Parathyroid adenoma (tissue), 2 donors: ENCODE data around the gene ABI3BP.

Experiments
- H2AFZ ChIP-seq: fragments of 300-600 bp; sonication (generic); one replicate; pipeline ENCODE4 v1.7.0; 2017; ENCODE audit warnings: antibody characterized with exemption, mild to moderate bottlenecking
- H3K27ac ChIP-seq: fragments of 300-600 bp; sonication (generic); one replicate; pipeline ENCODE4 v1.7.0; 2017
- H3K27me3 ChIP-seq: fragments of 300-600 bp; sonication (generic); one replicate; pipeline ENCODE4 v1.7.0; 2017; ENCODE audit warnings: low read length; ENCODE audit not compliant: control insufficient read depth, insufficient read depth
- H3K36me3 ChIP-seq: fragments of 300-600 bp; sonication (generic); one replicate; pipeline ENCODE4 v1.7.0; 2017; ENCODE audit warnings: low read length; ENCODE audit not compliant: control insufficient read depth, insufficient read depth
- H3K4me1 ChIP-seq: fragments of 300-600 bp; sonication (generic); one replicate; pipeline ENCODE4 v1.7.0; 2017; ENCODE audit warnings: control low read depth
- H3K4me2 ChIP-seq: fragments of 300-600 bp; sonication (generic); one replicate; pipeline ENCODE4 v1.7.0; 2017; ENCODE audit warnings: low read length
- H3K4me3 ChIP-seq: fragments of 300-600 bp; sonication (generic); one replicate; pipeline ENCODE4 v1.7.0; 2017; ENCODE audit warnings: low read depth, low read length
- H3K79me2 ChIP-seq: fragments of 300-600 bp; sonication (generic); one replicate; pipeline ENCODE4 v1.7.0; 2017; ENCODE audit warnings: control low read depth
- H3K9ac ChIP-seq: fragments of 300-600 bp; sonication (generic); one replicate; pipeline ENCODE4 v1.7.0; 2017; ENCODE audit warnings: mild to moderate bottlenecking
- H3K9me3 ChIP-seq: fragments of 300-600 bp; sonication (generic); one replicate; pipeline ENCODE4 v1.7.0; 2017; ENCODE audit warnings: low read length; ENCODE audit not compliant: control insufficient read depth
- TF ChIP-seq, protein P1 (sequence below): fragments of 300-600 bp; sonication (generic); IDR thresholded peaks from one replicate; pipeline ENCODE4 v1.7.0; 2017; ENCODE audit warnings: antibody characterized with exemption, mild to moderate bottlenecking
- donor health status: primary hyperparathyroidism.

ABI3BP gene

DNA sequence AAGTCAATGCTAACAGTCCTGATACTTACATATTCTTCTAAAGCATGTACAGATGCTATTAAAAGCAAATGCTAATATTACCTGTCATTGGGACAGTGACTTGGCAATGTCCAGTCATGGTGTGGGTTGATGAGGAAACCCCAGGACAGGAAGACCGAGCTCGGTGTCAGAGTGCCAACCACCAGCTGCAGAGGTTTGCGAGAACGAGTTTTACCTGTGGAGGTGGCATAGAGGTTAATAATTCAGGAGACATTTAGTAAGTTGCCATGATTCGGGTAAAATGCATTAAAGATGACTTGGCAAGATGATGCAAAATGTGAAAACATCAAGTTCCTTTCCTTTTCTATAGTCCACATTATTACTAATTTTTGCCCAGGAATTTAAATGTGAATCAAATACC is 94.5 kb downstream of the ABI3BP start:
- H3K9me3 ChIP-seq = no peaks in the 10 kb centered on the region
- no peak overlapping the region for H3K4me2 ChIP-seq
- H3K79me2 ChIP-seq = no peaks in the 10 kb centered on the region
- H3K4me1 ChIP-seq = no peaks in the 10 kb centered on the region
- no peak overlapping the region for H3K4me3 ChIP-seq
- H3K9ac ChIP-seq = no peak overlapping the region
- no peak overlapping the region for H2AFZ ChIP-seq
- no peaks in the 10 kb centered on the region for H3K36me3 ChIP-seq
- TF ChIP-seq, protein P1, sequence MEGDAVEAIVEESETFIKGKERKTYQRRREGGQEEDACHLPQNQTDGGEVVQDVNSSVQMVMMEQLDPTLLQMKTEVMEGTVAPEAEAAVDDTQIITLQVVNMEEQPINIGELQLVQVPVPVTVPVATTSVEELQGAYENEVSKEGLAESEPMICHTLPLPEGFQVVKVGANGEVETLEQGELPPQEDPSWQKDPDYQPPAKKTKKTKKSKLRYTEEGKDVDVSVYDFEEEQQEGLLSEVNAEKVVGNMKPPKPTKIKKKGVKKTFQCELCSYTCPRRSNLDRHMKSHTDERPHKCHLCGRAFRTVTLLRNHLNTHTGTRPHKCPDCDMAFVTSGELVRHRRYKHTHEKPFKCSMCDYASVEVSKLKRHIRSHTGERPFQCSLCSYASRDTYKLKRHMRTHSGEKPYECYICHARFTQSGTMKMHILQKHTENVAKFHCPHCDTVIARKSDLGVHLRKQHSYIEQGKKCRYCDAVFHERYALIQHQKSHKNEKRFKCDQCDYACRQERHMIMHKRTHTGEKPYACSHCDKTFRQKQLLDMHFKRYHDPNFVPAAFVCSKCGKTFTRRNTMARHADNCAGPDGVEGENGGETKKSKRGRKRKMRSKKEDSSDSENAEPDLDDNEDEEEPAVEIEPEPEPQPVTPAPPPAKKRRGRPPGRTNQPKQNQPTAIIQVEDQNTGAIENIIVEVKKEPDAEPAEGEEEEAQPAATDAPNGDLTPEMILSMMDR = no peak
- H3K27ac ChIP-seq = no peak overlapping the region
- H3K27me3 ChIP-seq = no peaks in the 10 kb centered on the region

DNA sequence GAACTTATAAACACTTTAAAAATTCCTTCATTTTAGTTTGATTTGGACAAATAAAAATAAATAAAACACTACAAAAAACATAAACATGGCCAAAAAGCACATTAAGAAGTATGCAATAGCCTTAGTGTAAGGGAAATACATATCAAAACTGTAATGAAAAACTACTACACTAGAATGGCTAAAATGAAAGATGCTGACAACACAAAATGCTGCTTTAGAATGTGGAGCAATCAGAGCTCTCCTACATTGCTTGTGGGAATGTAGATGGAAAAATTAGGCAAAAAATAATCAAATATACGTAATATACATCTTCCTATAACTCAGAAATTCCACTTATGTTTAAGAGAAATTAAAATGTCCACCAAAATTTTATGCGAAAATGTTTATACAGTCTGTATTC is 96.2 kb downstream of the ABI3BP start:
- no peaks in the 10 kb centered on the region for H3K36me3 ChIP-seq

DNA sequence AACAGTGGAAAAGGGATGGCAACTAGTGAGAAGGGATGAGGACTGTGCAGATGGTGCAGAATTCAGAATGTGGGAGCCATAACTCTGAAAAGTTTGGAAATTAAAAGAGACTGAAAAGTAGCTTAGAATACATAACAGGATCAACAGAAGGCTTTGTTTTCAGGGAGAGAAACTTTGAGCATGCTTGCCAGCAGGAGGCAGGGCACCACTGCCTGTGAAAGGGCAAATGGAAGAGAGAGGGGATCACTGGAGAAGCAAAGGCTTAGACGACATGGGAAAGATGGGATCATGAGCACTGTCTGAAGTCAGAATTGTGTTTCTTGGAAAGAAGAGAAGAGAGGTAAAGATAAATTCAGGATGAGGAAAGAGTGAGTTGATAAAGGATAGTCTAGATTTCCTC is 99.6 kb downstream of the ABI3BP start:
- Histone ChIP-seq H2AFZ (no peak overlapping the region), H3K4me3 (no peak overlapping the region), H3K4me2 (no peak overlapping the region), H3K27me3 (no peaks in the 10 kb centered on the region), H3K36me3 (no peaks in the 10 kb centered on the region), H3K4me1 (no peaks in the 10 kb centered on the region), H3K27ac (no peak overlapping the region), H3K79me2 (no peaks in the 10 kb centered on the region), H3K9ac (no peak overlapping the region), H3K9me3 (no peaks in the 10 kb centered on the region)
- TF ChIP-seq, protein P1 = no peak

More for the DNA sequence above, 96.2 kb downstream of the ABI3BP start:
- no peak overlapping the region for H3K27ac ChIP-seq
- H3K9ac ChIP-seq = no peak overlapping the region
- no peaks in the 10 kb centered on the region for H3K9me3 ChIP-seq
- H3K79me2 ChIP-seq = no peaks in the 10 kb centered on the region
- H3K27me3 ChIP-seq = no peaks in the 10 kb centered on the region
- H3K4me2 ChIP-seq = no peak overlapping the region
- no peak overlapping the region for H3K4me3 ChIP-seq
- no peaks in the 10 kb centered on the region for H3K4me1 ChIP-seq
- no peak overlapping the region for H2AFZ ChIP-seq
- TF ChIP-seq, protein P1 = no peak

DNA sequence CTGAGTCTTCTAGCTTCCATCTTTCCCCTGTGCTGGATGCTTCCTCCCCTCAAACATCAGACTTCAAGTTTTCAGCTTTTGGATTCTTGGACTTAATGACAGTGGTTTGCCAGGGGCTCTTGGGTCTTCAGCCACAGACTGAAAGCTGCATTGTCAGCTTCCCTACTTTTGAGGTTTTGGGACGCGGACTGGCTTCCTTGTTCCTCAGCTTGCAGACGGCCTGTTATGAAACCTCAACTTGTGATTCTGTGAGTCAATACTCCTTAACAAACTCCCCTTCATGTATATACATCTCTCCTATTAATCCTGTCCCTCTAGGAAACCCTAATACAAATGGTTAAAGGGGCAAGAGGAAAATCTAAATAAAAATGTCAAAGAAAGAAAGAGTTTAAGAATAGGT is 100.1 kb downstream of the ABI3BP start:
- Histone ChIP-seq H3K27ac (no peak overlapping the region), H3K4me3 (no peak overlapping the region), H3K79me2 (no peaks in the 10 kb centered on the region), H3K36me3 (no peaks in the 10 kb centered on the region), H2AFZ (no peak overlapping the region), H3K4me2 (no peak overlapping the region), H3K9me3 (no peaks in the 10 kb centered on the region), H3K4me1 (no peaks in the 10 kb centered on the region), H3K27me3 (no peaks in the 10 kb centered on the region), H3K9ac (no peak overlapping the region)
- TF ChIP-seq, protein P1 = no peak

DNA sequence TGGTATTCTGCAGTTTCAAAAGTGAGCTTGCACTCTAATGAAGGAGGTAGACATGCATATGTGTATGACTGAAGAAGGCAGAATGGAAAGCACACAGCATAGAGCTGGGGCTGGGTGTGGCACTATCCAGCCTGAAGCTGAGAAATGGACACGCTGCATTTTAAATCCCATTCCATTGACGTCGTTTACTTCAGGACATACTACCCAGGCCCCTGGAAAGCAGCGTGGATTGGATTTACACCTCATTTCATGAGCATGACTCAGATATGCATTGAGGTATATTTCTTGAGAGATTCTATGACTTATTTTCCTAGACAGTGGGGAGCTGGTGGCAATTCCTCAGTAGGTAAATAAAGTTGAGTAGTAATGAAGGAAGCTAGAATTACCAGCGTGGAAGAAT is 101.4 kb downstream of the ABI3BP start:
- no peak overlapping the region for H3K27ac ChIP-seq
- H3K4me3 ChIP-seq = no peak overlapping the region
- no peaks in the 10 kb centered on the region for H3K9me3 ChIP-seq
- H3K36me3 ChIP-seq = no peaks in the 10 kb centered on the region
- H3K27me3 ChIP-seq = no peaks in the 10 kb centered on the region
- no peak overlapping the region for H3K9ac ChIP-seq
- H3K79me2 ChIP-seq = no peaks in the 10 kb centered on the region
- H2AFZ ChIP-seq = no peak overlapping the region
- H3K4me1 ChIP-seq = no peaks in the 10 kb centered on the region
- no peak overlapping the region for H3K4me2 ChIP-seq
- TF ChIP-seq, protein P1 = no peak
